GM12873 (cell line): ENCODE results near the gene SORCS3.

Experiments
- TF ChIP-seq, protein P1 (sequence below): IDR thresholded peaks from 2 replicates; pipeline ENCODE4 v1.5.1; 2012; ENCODE audit warnings: low read depth, mild to moderate bottlenecking, moderate library complexity, low read length, control low read depth; ENCODE audit not compliant: insufficient read depth; ENCODE audit errors: missing control alignments

SORCS3 gene

DNA sequence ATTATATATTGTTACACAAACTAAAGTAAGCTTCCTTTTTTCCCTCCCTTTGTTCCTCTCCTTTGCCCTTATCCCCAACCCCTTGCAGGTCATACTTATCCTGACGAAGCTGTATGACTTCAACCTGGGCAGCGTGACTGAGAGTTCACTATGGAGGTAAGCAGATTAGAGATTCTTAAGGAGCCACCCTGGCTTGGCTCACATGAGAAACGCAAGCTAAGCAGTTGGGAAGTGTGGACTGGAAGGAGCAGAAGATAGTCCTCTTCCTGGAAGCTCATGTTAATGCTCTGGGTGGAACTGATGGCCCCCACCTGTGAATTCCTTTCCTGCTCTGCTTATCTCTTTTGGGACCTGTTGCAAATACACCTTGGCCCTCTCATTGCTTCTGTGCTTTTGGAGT lies 201.6 kb downstream of the SORCS3 start:
- TF ChIP-seq, protein P1, sequence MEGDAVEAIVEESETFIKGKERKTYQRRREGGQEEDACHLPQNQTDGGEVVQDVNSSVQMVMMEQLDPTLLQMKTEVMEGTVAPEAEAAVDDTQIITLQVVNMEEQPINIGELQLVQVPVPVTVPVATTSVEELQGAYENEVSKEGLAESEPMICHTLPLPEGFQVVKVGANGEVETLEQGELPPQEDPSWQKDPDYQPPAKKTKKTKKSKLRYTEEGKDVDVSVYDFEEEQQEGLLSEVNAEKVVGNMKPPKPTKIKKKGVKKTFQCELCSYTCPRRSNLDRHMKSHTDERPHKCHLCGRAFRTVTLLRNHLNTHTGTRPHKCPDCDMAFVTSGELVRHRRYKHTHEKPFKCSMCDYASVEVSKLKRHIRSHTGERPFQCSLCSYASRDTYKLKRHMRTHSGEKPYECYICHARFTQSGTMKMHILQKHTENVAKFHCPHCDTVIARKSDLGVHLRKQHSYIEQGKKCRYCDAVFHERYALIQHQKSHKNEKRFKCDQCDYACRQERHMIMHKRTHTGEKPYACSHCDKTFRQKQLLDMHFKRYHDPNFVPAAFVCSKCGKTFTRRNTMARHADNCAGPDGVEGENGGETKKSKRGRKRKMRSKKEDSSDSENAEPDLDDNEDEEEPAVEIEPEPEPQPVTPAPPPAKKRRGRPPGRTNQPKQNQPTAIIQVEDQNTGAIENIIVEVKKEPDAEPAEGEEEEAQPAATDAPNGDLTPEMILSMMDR: no peak

- TF ChIP-seq, protein P1: no peak
Measured at GRCh38 chr10:104844073-104844472, 203.0 kb downstream of the SORCS3 start.

GRCh38 chr10:104850023-104850422 lies 208.9 kb downstream of the SORCS3 start:
- TF ChIP-seq, protein P1: no peak

- TF ChIP-seq, protein P1: no peak
Measured at GRCh38 chr10:104867966-104868598, 227.0 kb downstream of the SORCS3 start.

DNA sequence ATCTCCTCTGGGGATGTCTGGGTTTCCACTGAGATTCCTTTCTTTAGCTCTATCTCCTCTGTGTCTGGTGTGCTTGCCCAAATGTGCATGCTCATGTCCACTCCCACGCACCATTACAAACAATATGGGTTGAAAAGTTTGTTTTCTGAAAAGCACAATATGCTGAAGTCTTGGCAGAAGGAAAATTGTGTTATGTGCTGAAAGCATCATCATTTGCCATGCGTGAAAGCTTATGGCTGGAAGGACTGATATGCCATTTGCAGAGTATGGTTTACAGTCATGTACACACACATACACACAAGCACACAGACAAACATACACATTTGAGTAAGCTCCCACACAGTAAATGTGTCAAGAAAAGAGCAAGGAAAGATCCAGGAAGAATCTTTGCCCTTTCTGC lies 231.6 kb downstream of the SORCS3 start:
- TF ChIP-seq, protein P1: no peak

GRCh38 chr10:104873161-104873560 lies 232.1 kb downstream of the SORCS3 start:
- TF ChIP-seq, protein P1: no peak

- TF ChIP-seq, protein P1: no peak
Measured at GRCh38 chr10:104875561-104875960, 234.5 kb downstream of the SORCS3 start.
